ENCODE results near the gene OLA1.

The OLA1 gene

GRCh38 chr2:174070281-174070680 lies 178.1 kb downstream of the OLA1 start:
- TF ChIP-seq, protein P1, sequence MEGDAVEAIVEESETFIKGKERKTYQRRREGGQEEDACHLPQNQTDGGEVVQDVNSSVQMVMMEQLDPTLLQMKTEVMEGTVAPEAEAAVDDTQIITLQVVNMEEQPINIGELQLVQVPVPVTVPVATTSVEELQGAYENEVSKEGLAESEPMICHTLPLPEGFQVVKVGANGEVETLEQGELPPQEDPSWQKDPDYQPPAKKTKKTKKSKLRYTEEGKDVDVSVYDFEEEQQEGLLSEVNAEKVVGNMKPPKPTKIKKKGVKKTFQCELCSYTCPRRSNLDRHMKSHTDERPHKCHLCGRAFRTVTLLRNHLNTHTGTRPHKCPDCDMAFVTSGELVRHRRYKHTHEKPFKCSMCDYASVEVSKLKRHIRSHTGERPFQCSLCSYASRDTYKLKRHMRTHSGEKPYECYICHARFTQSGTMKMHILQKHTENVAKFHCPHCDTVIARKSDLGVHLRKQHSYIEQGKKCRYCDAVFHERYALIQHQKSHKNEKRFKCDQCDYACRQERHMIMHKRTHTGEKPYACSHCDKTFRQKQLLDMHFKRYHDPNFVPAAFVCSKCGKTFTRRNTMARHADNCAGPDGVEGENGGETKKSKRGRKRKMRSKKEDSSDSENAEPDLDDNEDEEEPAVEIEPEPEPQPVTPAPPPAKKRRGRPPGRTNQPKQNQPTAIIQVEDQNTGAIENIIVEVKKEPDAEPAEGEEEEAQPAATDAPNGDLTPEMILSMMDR (conservative IDR thresholded peaks at IDR 0.05; ENCODE audit: low read depth): no peak
- H3K27ac ChIP-seq: no peak overlapping the region
- DNase-seq (ENCODE audit: low spot score): no peak
- POLR2A ChIA-PET (ENCODE audit: low non-redundant PET): no interaction called here
- CTCF ChIA-PET: interaction anchor here (1.1 to 1.5 kb wide), 2 partner anchors 8 to 12 kb away, joined by 3 to 5 read pairs; no protein-coding TSS in a partner anchor

GRCh38 chr2:174067815-174068214 lies 180.5 kb downstream of the OLA1 start:
- no peak for DNase-seq (ENCODE audit: low spot score)
- ChIA-PET CTCF (no interaction called here), POLR2A (ENCODE audit: low non-redundant PET) (no interaction called here)
- H3K27ac ChIP-seq: no peak overlapping the region
- TF ChIP-seq, protein P1 (conservative IDR thresholded peaks at IDR 0.05; ENCODE audit: low read depth): no peak

DNA sequence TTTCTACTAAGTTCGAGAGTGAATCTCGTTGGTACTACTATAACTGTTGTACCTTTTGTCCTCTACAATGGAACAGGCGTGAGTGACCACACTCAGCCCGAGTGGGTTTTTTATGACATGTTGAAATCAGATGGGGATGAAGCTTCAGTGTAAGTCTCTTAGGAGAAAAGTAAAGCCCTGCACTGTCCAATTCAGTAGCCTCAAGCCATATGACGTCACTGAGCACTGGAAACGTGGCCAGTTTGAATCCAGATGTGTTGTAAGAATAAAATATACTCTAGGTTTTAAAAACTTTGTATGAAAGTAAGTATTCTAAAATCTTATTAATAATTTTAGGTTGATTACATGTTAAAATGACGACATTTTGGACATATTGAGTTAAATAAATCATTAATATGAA lies 181.5 kb downstream of the OLA1 start:
- CTCF ChIA-PET: no interaction called here
- H3K27ac ChIP-seq: no peak overlapping the region
- no peak for DNase-seq (ENCODE audit: low spot score)
- TF ChIP-seq, protein P1 (conservative IDR thresholded peaks at IDR 0.05; ENCODE audit: low read depth): no peak
- POLR2A ChIA-PET (ENCODE audit: low non-redundant PET): no interaction called here

GRCh38 chr2:174063492-174064092 lies 184.7 kb downstream of the OLA1 start:
- TF ChIP-seq, protein P1 (conservative IDR thresholded peaks at IDR 0.05; ENCODE audit: low read depth): no peak
- no peak overlapping the region for H3K27ac ChIP-seq
- DNase-seq (ENCODE audit: low spot score): peak; percentile 67
- CTCF ChIA-PET: interaction anchor here (0.6 kb wide), 1 partner anchor 13 kb away, joined by 3 read pairs; no protein-coding TSS in a partner anchor
- POLR2A ChIA-PET (ENCODE audit: low non-redundant PET): no interaction called here

DNA sequence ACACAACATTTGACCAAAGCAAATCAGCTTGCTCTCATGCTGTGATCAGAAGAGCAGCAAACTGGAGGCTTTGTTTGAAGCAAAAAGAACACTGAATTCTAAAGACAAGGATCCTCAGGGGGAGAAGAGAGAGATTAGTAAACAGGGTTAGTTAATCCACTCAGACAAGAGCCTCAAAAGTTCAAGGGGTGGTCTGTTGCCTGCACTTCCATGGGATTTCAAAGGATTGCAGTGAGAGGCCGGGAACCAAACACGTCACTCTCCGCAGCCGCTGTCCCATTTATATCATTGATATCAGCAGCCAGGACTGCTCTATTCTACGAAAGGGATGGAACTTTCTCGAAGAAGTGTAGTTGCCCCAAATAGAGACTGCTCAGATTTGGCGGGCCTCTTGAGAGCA lies 185.4 kb downstream of the OLA1 start:
- ChIA-PET CTCF (no interaction called here), POLR2A (ENCODE audit: low non-redundant PET) (no interaction called here)
- no peak overlapping the region for H3K27ac ChIP-seq
- no peak for DNase-seq (ENCODE audit: low spot score)
- TF ChIP-seq, protein P1 (conservative IDR thresholded peaks at IDR 0.05; ENCODE audit: low read depth): no peak

DNA sequence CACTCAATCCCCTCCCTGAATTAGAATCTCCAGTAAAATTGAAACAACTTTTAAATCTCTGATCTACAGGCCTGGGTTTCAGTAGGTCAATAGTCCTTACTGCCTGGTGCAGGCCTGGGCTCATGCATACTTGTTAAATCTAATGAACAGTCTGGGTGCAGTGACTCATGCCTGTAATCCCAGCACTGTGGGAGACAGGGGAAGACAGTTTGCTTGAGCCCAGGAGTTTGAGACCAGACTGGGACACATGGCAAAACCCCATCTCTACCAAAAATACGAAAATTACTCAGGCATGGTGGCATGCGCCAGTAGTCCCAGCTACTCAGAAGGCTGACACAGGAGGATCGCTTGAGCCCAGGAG lies 188.5 kb downstream of the OLA1 start:
- CTCF ChIA-PET: no interaction called here
- no peak for DNase-seq (ENCODE audit: low spot score)
- TF ChIP-seq, protein P1 (conservative IDR thresholded peaks at IDR 0.05; ENCODE audit: low read depth): no peak
- POLR2A ChIA-PET (ENCODE audit: low non-redundant PET): no interaction called here
- H3K27ac ChIP-seq: peak overlapping the region; percentile 71

All from RWPE1 (cell line).